H1 (cell line): ENCODE results near the gene CHST9. TPM values are rescaled to one million over a fixed set of nuclear protein-coding genes. Genes with fewer than 3 reads are reported as not detected.

Experiments used
- CTCF ChIA-PET: fragments of 300-600 bp; sonication (Branson Sonifier 250); formaldehyde crosslinking; loops from one replicate; lab custom pipeline; 2021; ENCODE audit not compliant: partially characterized antibody; lab: Charles Lee
- POLR2A ChIA-PET: fragments of 300-600 bp; sonication (Branson Sonifier 250); formaldehyde crosslinking; loops from one replicate; lab custom pipeline; 2021; ENCODE audit warnings: inconsistent platforms; ENCODE audit not compliant: partially characterized antibody; lab: Charles Lee
- DNase-seq, 2 experiments: peaks; one replicate each; pipeline versions ENCODE4 v3.0.0 to v3.0.0-alpha.2; 2010 to 2022; ENCODE audit warnings: low spot score in 2 of 2, low read depth in 1 of 2, mixed read lengths in 1 of 2
- FAIRE-seq: peaks from 2 replicates; lab custom pipeline; 2011; peaks lifted over from hg19 to GRCh38; lab: Jason Lieb, UNC
- H2AFZ ChIP-seq: 2 replicates; pipeline ENCODE4 v1.8.1; 2012; ENCODE audit warnings: low read length, inconsistent platforms
- H2AK5ac ChIP-seq: 2 replicates; pipeline ENCODE4 v1.6.1; 2013; ENCODE audit warnings: low read depth, low read length
- H2BK120ac ChIP-seq: replicated peaks from 2 replicates; pipeline ENCODE3; 2013; ENCODE audit warnings: low read depth, low read length, inconsistent platforms
- H2BK12ac ChIP-seq: 2 replicates; pipeline ENCODE4 v1.6.1; 2013; ENCODE audit warnings: low read depth, low read length
- H2BK15ac ChIP-seq: 2 replicates; pipeline ENCODE4 v1.6.1; 2013; ENCODE audit warnings: low read length
- H2BK20ac ChIP-seq: 2 replicates; pipeline ENCODE4 v1.6.1; 2013; ENCODE audit warnings: low read length
- H2BK5ac ChIP-seq: 2 replicates; pipeline ENCODE4 v1.6.1; 2013; ENCODE audit warnings: low read depth, low read length
- H3K14ac ChIP-seq: 2 replicates; pipeline ENCODE4 v1.6.1; 2013; ENCODE audit warnings: inconsistent platforms; ENCODE audit not compliant: insufficient read length
- H3K18ac ChIP-seq: 2 replicates; pipeline ENCODE4 v1.6.1; 2013; ENCODE audit warnings: low read length; ENCODE audit errors: extremely low read depth
- H3K23ac ChIP-seq: 2 replicates; pipeline ENCODE4 v1.6.1; 2013; ENCODE audit warnings: inconsistent platforms; ENCODE audit not compliant: insufficient read length
- H3K23me2 ChIP-seq: 2 replicates; pipeline ENCODE4 v1.6.1; 2013; ENCODE audit warnings: low read depth, low read length
- H3K27ac ChIP-seq: 2 replicates; pipeline ENCODE4 v1.6.1; 2011; ENCODE audit warnings: low read depth, low read length, inconsistent platforms
- H3K27me3 ChIP-seq, 4 experiments: replicated peaks in 1 of 4; 1 replicate in 1 of 4; 2 replicates in 3 of 4; pipeline versions ENCODE4 v1.6.1 to v1.8.1; 2011 to 2013; ENCODE audit warnings: low read length in 3 of 4, mild to moderate bottlenecking in 3 of 4, inconsistent platforms in 2 of 4, mixed read lengths in 2 of 4, moderate library complexity in 1 of 4; ENCODE audit not compliant: control insufficient read depth in 3 of 4, insufficient read depth in 3 of 4; ENCODE audit errors: extremely low read depth in 1 of 4
- H3K36me3 ChIP-seq, 4 experiments: 2 replicates each; pipeline versions ENCODE4 v1.6.1 to v1.8.1; 2011 to 2013; ENCODE audit warnings: mild to moderate bottlenecking in 4 of 4, low read length in 3 of 4, moderate library complexity in 2 of 4, control low read depth in 1 of 4, inconsistent platforms in 1 of 4; ENCODE audit not compliant: insufficient read depth in 4 of 4, control insufficient read depth in 2 of 4
- H3K4ac ChIP-seq: replicated peaks from 2 replicates; pipeline ENCODE3; 2013; ENCODE audit warnings: low read length, low read depth, mixed read lengths, inconsistent platforms; ENCODE audit not compliant: insufficient read length
- H3K4me1 ChIP-seq, 4 experiments: replicated peaks in 1 of 4; 1 replicate in 1 of 4; 2 replicates in 3 of 4; pipeline versions ENCODE4 v1.6.1 to v1.8.1; 2011 to 2013; ENCODE audit warnings: low read length in 3 of 4, inconsistent platforms in 2 of 4, mixed read lengths in 1 of 4; ENCODE audit not compliant: insufficient read depth in 4 of 4, control insufficient read depth in 3 of 4
- H3K4me2 ChIP-seq, 2 experiments: 2 replicates each; pipeline versions ENCODE4 v1.6.1 to v1.8.1; 2011 to 2013; ENCODE audit warnings: low read depth in 2 of 2, low read length in 2 of 2, control low read depth in 1 of 2, inconsistent platforms in 1 of 2, mild to moderate bottlenecking in 1 of 2; ENCODE audit not compliant: insufficient read depth in 1 of 2
- H3K4me3 ChIP-seq, 4 experiments: fragments of 200-600, 300-600 bp in 1 of 4; sonication (generic), shearing (Covaris generic), sonication (Bioruptor Twin) in 1 of 4; 2 replicates each; pipeline versions ENCODE4 v1.5.1 to v1.8.1; 2011 to 2016; ENCODE audit warnings: low read length in 4 of 4, low read depth in 3 of 4, control low read depth in 2 of 4, inconsistent platforms in 2 of 4, mild to moderate bottlenecking in 2 of 4, mixed read lengths in 1 of 4, moderate library complexity in 1 of 4; ENCODE audit not compliant: insufficient read depth in 2 of 4; ENCODE audit errors: extremely low read depth in 1 of 4
- H3K56ac ChIP-seq: replicated peaks from 2 replicates; pipeline ENCODE3; 2013; ENCODE audit warnings: low read depth, mild to moderate bottlenecking, mixed read lengths, low read length, inconsistent platforms; ENCODE audit not compliant: insufficient read length
- H3K79me1 ChIP-seq: 2 replicates; pipeline ENCODE4 v1.6.1; 2013; ENCODE audit warnings: low read depth, low read length, control low read depth
- H3K79me2 ChIP-seq, 2 experiments: 2 replicates each; pipeline versions ENCODE4 v1.6.1 to v1.8.1; 2012 to 2013; ENCODE audit warnings: low read length in 2 of 2, mild to moderate bottlenecking in 2 of 2, inconsistent platforms in 1 of 2; ENCODE audit not compliant: insufficient read depth in 2 of 2, control insufficient read depth in 1 of 2
- H3K9ac ChIP-seq, 4 experiments: replicated peaks in 1 of 4; 1 replicate in 1 of 4; 2 replicates in 3 of 4; pipeline versions ENCODE4 v1.6.1 to v1.8.1; 2011 to 2013; ENCODE audit warnings: low read depth in 3 of 4, low read length in 3 of 4, control low read depth in 2 of 4, mild to moderate bottlenecking in 2 of 4, moderate library complexity in 2 of 4, inconsistent platforms in 1 of 4; ENCODE audit errors: extremely low read depth in 1 of 4
- H3K9me3 ChIP-seq, 2 experiments: 2 replicates each; pipeline versions ENCODE4 v1.6.1 to v1.8.1; 2012 to 2013; ENCODE audit warnings: mild to moderate bottlenecking in 2 of 2, moderate library complexity in 2 of 2, control low read depth in 1 of 2, inconsistent platforms in 1 of 2, low read depth in 1 of 2, low read length in 1 of 2, mixed read lengths in 1 of 2; ENCODE audit not compliant: insufficient read depth in 2 of 2
- H4K20me1 ChIP-seq, 2 experiments: replicated peaks in 1 of 2; 2 replicates each; pipeline versions ENCODE3 to v1.8.1; 2011 to 2013; ENCODE audit warnings: inconsistent platforms in 2 of 2, low read length in 2 of 2, mild to moderate bottlenecking in 1 of 2; ENCODE audit not compliant: insufficient read depth in 2 of 2, control insufficient read depth in 1 of 2
- H4K5ac ChIP-seq: 2 replicates; pipeline ENCODE4 v1.6.1; 2013; ENCODE audit warnings: low read length, low read depth, mixed read lengths, inconsistent platforms; ENCODE audit not compliant: insufficient read length
- H4K8ac ChIP-seq: 2 replicates; pipeline ENCODE4 v1.8.0; 2013; ENCODE audit warnings: mild to moderate bottlenecking, moderate library complexity, low read length, inconsistent platforms; ENCODE audit not compliant: insufficient read depth; ENCODE audit errors: extremely low read depth
- H4K91ac ChIP-seq: replicated peaks from 2 replicates; pipeline ENCODE3; 2013; ENCODE audit warnings: low read length, mixed read lengths, inconsistent platforms; ENCODE audit not compliant: insufficient read length
- EZH2 ChIP-seq: fragments of 200-600 bp; sonication (generic); IDR thresholded peaks from 2 replicates; pipeline ENCODE4 v1.7.1; 2012; ENCODE audit warnings: low read depth, mild to moderate bottlenecking, moderate library complexity, low read length, inconsistent platforms; ENCODE audit not compliant: severe bottlenecking
- FOSL1 ChIP-seq: IDR thresholded peaks from 2 replicates; pipeline ENCODE4 v1.6.1; 2011; ENCODE audit warnings: mild to moderate bottlenecking, low read depth, low read length, moderate library complexity; ENCODE audit not compliant: insufficient read depth
- JUND ChIP-seq: IDR thresholded peaks from 2 replicates; pipeline ENCODE4 v1.6.1; 2011; ENCODE audit warnings: mild to moderate bottlenecking, improper control_type of control experiment, low read length
- TCF12 ChIP-seq: IDR thresholded peaks from 2 replicates; pipeline ENCODE4 v1.6.1; 2011; ENCODE audit warnings: low read depth, mild to moderate bottlenecking, low read length
- TEAD4 ChIP-seq: IDR thresholded peaks from 2 replicates; pipeline ENCODE4 v1.6.1; 2012; ENCODE audit warnings: low read depth, low read length, inconsistent platforms, mixed read lengths
- WGBS, 2 experiments: shearing (Covaris generic) in 1 of 2; methylation state at CpG; one replicate each; pipeline versions ENCODE4 v1.1.6 to v1.1.7; 2013 to 2015; ENCODE audit warnings: low lambda C conversion rate in 2 of 2, mixed read lengths in 2 of 2, inconsistent platforms in 1 of 2, low coverage in 1 of 2, missing lambda C conversion rate in 1 of 2; ENCODE audit not compliant: insufficient replicate concordance in 2 of 2, insufficient coverage in 1 of 2, insufficient read length in 1 of 2; ENCODE audit errors: extremely low coverage in 1 of 2, missing lambda C conversion rate in 1 of 2; 5-methylcytosine and 5-hydroxymethylcytosine counted together
- polyA plus RNA-seq, 7 experiments: library from polyadenylated mRNA; depleted of rRNA in 3 of 7; stranded (reverse) in 5 of 7; unstranded in 2 of 7; fragments of >200 nt in 5 of 7; fragments of 200-250 nt in 2 of 7; gene quantifications; 1 replicate in 5 of 7; 2 replicates in 1 of 7; 4 replicates in 1 of 7; pipeline versions ENCODE4 v1.2.1 to v1.2.3, GENCODE V29; 2011 to 2013; ENCODE audit warnings: missing spikeins in 2 of 7, mixed read lengths in 2 of 7
- total RNA-seq: library from RNA; stranded (reverse); fragmentation: NEBNext Ultra II Directional; extraction: Animal tissue kit (Norgen Biotek cat#: 25700); gene quantifications from 2 replicates; pipeline ENCODE4 v1.2.1, GENCODE V29; 2021

The CHST9 gene
- total and polyA plus RNA-seq, 2 of the 8 experiments (the other 6 are each of a cell fraction or from before 2014, with no cell fraction given), result 3.2 to 24.3 TPM

GRCh38 chr18:26909599-26910290 lies 275.4 kb downstream of the CHST9 start:
- no peak overlapping the region for H4K91ac ChIP-seq
- H3K79me2 ChIP-seq, result no peaks in the 10 kb centered on the region
- H3K27ac ChIP-seq, result no peak overlapping the region
- TF ChIP-seq TCF12, result no peak
- no peak for TF ChIP-seq EZH2
- no peak for TF ChIP-seq TEAD4
- TF ChIP-seq FOSL1, result no peak
- peak; percentile 81; the same call in 1 of the 2 replicates for TF ChIP-seq JUND
- POLR2A ChIA-PET, result interaction anchor here (0.6 to 1.5 kb wide), 2 partner anchors 23 to 761 kb away, joined by 3 read pairs; no protein-coding TSS in a partner anchor
- H3K4me2 ChIP-seq, result no peak overlapping the region
- DNase-seq (no peak), FAIRE-seq (no peak)
- no peak overlapping the region for H3K4me3 ChIP-seq
- H2BK5ac ChIP-seq, result no peak overlapping the region
- no peak overlapping the region for H3K14ac ChIP-seq
- H3K56ac ChIP-seq, result no peak overlapping the region
- H4K8ac ChIP-seq, result no peak overlapping the region
- H3K9me3 ChIP-seq, result peaks cover 0 to under 1% of the 10 kb centered on the region in 2 experiments; a peak in 1 of 4 replicates
- no peak overlapping the region for H3K4ac ChIP-seq
- no peak overlapping the region for H2BK15ac ChIP-seq
- H2BK12ac ChIP-seq, result peak overlapping the region; percentile 61; the same call in 1 of the 2 replicates
- H2AFZ ChIP-seq, result no peak overlapping the region
- H3K23me2 ChIP-seq, result no peaks in the 10 kb centered on the region; the same call in 1 of the 2 replicates
- no peaks in the 10 kb centered on the region for H3K79me1 ChIP-seq
- H3K4me1 ChIP-seq, result peaks cover 0 to 9% (median 0%) of the 10 kb centered on the region in 4 experiments; a peak in 1 of 7 replicates
- H2BK120ac ChIP-seq, result no peak overlapping the region
- H3K27me3 ChIP-seq, result no peaks in the 10 kb centered on the region
- CTCF ChIA-PET, result no interaction called here
- no peaks in the 10 kb centered on the region for H4K20me1 ChIP-seq
- no peak overlapping the region for H3K23ac ChIP-seq
- H3K18ac ChIP-seq, result no peak overlapping the region
- no peaks in the 10 kb centered on the region for H3K36me3 ChIP-seq
- H3K9ac ChIP-seq, result no peak overlapping the region
- no peak overlapping the region for H2AK5ac ChIP-seq
- 72% methylated on average over 5 of the region's 5 CpGs; no CpG with 5 or more reads in 1 of the 2 experiments for WGBS, 2 experiments
- no peak overlapping the region for H4K5ac ChIP-seq
- no peak overlapping the region for H2BK20ac ChIP-seq
